Measurements from ENCODE around the gene PRKCZ.

- TF ChIP-seq CTCF (conservative IDR thresholded peaks at IDR 0.05 in 1 of 2, IDR thresholded peaks at IDR 0.05 in 1 of 2; ENCODE audit: low read depth in 1 of 2, low read length in 2 of 2) (no peak), EZH2 (IDR thresholded peaks at IDR 0.05; ENCODE audit: low read length, missing control alignments) (no peak)
These were observed 17.8 kb downstream of the PRKCZ start for GRCh38 chr1:2067981-2068380.
